ENCODE measurements around the gene TEDC1.

GRCh38 chr14:105486974-105487448 is 4.0 kb upstream of the TEDC1 start:
- no peak for TF ChIP-seq MAX (IDR thresholded peaks at IDR 0.05)
- TF ChIP-seq TCF12 (IDR thresholded peaks at IDR 0.05; ENCODE audit: low read depth), result no peak
- no peak for TF ChIP-seq REST (IDR thresholded peaks at IDR 0.05; ENCODE audit: low read depth)
- no peak for TF ChIP-seq RAD21 (IDR thresholded peaks at IDR 0.05; ENCODE audit: low read depth)
- no peak for TF ChIP-seq EP300 (IDR thresholded peaks at IDR 0.05; ENCODE audit: borderline replicate concordance)
- TF ChIP-seq TAF1 (IDR thresholded peaks at IDR 0.05; ENCODE audit: low read depth), result no peak
- no peak for TF ChIP-seq EGR1 (IDR thresholded peaks at IDR 0.05)
- TF ChIP-seq USF1 (IDR thresholded peaks at IDR 0.05), result no peak
- TF ChIP-seq CEBPB (IDR thresholded peaks at IDR 0.05), result no peak
- no peak for TF ChIP-seq NFIC (IDR thresholded peaks at IDR 0.05)
